ENCODE data around the gene FYN.

FYN gene

GRCh38 chr6:111748231-111748647 is 125.0 kb downstream of the FYN start:
- Histone ChIP-seq H3K27ac (ENCODE audit: extremely low read depth, low read depth, low read length) (no peak overlapping the region), H3K9me3 (ENCODE audit: control insufficient read depth, insufficient read depth, low read depth, low read length) (no peaks in the 10 kb centered on the region), H3K36me3 (ENCODE audit: control insufficient read depth in 2 of 2, insufficient read depth in 1 of 2, low read length in 2 of 2) (no peaks in the 10 kb centered on the region), H3K4me1 (ENCODE audit: control insufficient read depth, insufficient read depth, low read length) (no peaks in the 10 kb centered on the region), H3K4me3 (ENCODE audit: low read depth, low read length) (no peak overlapping the region)
- ChIA-PET CTCF (interaction anchor here (1.0 to 1.4 kb wide), 3 partner anchors 41 to 122 kb away, joined by 3 to 4 read pairs (median 3); no protein-coding TSS in a partner anchor), POLR2A (no interaction called here)
- no peak for TF ChIP-seq ZNF629 (tag by site-specific recombination; IDR thresholded peaks at IDR 0.05)
- TF ChIP-seq PRDM6 (tag by site-specific recombination; IDR thresholded peaks at IDR 0.05): no peak
- no peak for TF ChIP-seq PRDM10 (tag by site-specific recombination; IDR thresholded peaks at IDR 0.05)
- TF ChIP-seq ZNF544 (tag by site-specific recombination; IDR thresholded peaks at IDR 0.05): no peak
- TF ChIP-seq ZNF791 (tag by site-specific recombination; IDR thresholded peaks at IDR 0.05): no peak

GRCh38 chr6:111747829-111748228 is 125.4 kb downstream of the FYN start:
- Histone ChIP-seq H3K36me3 (ENCODE audit: control insufficient read depth in 2 of 2, insufficient read depth in 1 of 2, low read length in 2 of 2) (no peaks in the 10 kb centered on the region), H3K4me3 (ENCODE audit: low read depth, low read length) (no peak overlapping the region), H3K4me1 (ENCODE audit: control insufficient read depth, insufficient read depth, low read length) (no peaks in the 10 kb centered on the region), H3K27ac (ENCODE audit: extremely low read depth, low read depth, low read length) (no peak overlapping the region), H3K9me3 (ENCODE audit: control insufficient read depth, insufficient read depth, low read depth, low read length) (no peaks in the 10 kb centered on the region)
- ChIA-PET CTCF (interaction anchor here (1.0 to 1.4 kb wide), 4 partner anchors 26 to 123 kb away, joined by 3 to 4 read pairs (median 3); no protein-coding TSS in a partner anchor), POLR2A (no interaction called here)
- TF ChIP-seq SP3 (tag by site-specific recombination; IDR thresholded peaks at IDR 0.05): no peak
- TF ChIP-seq IKZF3 (tag by site-specific recombination; IDR thresholded peaks at IDR 0.05): no peak
- no peak for TF ChIP-seq SP7 (tag by site-specific recombination; IDR thresholded peaks at IDR 0.05)
- TF ChIP-seq ZNF10 (tag by site-specific recombination; IDR thresholded peaks at IDR 0.05): no peak
- no peak for TF ChIP-seq ZFP41 (tag by site-specific recombination; IDR thresholded peaks at IDR 0.05; ENCODE audit: borderline replicate concordance)
- no peak for TF ChIP-seq GFI1B (tag by site-specific recombination; IDR thresholded peaks at IDR 0.05)
- TF ChIP-seq MYNN (tag by site-specific recombination; IDR thresholded peaks at IDR 0.05; ENCODE audit: borderline replicate concordance): no peak
- no peak for TF ChIP-seq ZNF843 (tag by site-specific recombination; IDR thresholded peaks at IDR 0.05)
- no peak for TF ChIP-seq SCRT1 (tag by site-specific recombination; IDR thresholded peaks at IDR 0.05; ENCODE audit: borderline replicate concordance)

- ChIA-PET CTCF (interaction anchor here (1.0 to 1.4 kb wide), 4 partner anchors 26 to 123 kb away, joined by 3 to 4 read pairs (median 3); no protein-coding TSS in a partner anchor), POLR2A (no interaction called here)
- TF ChIP-seq GLIS1 (tag by site-specific recombination; IDR thresholded peaks at IDR 0.05) (no peak), ZNF10 (tag by site-specific recombination; IDR thresholded peaks at IDR 0.05) (no peak), ZNF555 (tag by site-specific recombination; conservative IDR thresholded peaks at IDR 0.05) (no peak)
- TF ChIP-seq, protein P1, sequence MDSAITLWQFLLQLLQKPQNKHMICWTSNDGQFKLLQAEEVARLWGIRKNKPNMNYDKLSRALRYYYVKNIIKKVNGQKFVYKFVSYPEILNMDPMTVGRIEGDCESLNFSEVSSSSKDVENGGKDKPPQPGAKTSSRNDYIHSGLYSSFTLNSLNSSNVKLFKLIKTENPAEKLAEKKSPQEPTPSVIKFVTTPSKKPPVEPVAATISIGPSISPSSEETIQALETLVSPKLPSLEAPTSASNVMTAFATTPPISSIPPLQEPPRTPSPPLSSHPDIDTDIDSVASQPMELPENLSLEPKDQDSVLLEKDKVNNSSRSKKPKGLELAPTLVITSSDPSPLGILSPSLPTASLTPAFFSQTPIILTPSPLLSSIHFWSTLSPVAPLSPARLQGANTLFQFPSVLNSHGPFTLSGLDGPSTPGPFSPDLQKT (IDR thresholded peaks at IDR 0.05; ENCODE audit: borderline replicate concordance, low read depth, low read length): no peak
Observed at GRCh38 chr6:111747396-111747795, 125.9 kb downstream of the FYN start.

More at GRCh38 chr6:111747396-111747795, 125.9 kb downstream of the FYN start:
- Histone ChIP-seq H3K27ac (ENCODE audit: extremely low read depth, low read depth, low read length) (no peak overlapping the region), H3K4me1 (ENCODE audit: control insufficient read depth, insufficient read depth, low read length) (no peaks in the 10 kb centered on the region), H3K36me3 (ENCODE audit: control insufficient read depth in 2 of 2, insufficient read depth in 1 of 2, low read length in 2 of 2) (no peaks in the 10 kb centered on the region), H3K9me3 (ENCODE audit: control insufficient read depth, insufficient read depth, low read depth, low read length) (no peaks in the 10 kb centered on the region), H3K4me3 (ENCODE audit: low read depth, low read length) (no peak overlapping the region)

Data from HEK293 (cell line).